WTC11 (cell line): ENCODE measurements around the gene PPARD. TPM values are rescaled to one million over a fixed set of nuclear protein-coding genes. Genes with fewer than 3 reads are reported as not detected.

Experiments
- ATAC-seq: fragments of 200-7000 bp; cut with Tn5 transposase; 2 replicates; pipeline ENCODE4 v1.10.0; 2021; ENCODE audit warnings: mild to moderate bottlenecking, moderate library complexity
- CTCF ChIA-PET: fragments of 300-600 bp; sonication (Branson Sonifier 250); formaldehyde crosslinking; loops from one replicate; lab custom pipeline; 2021; ENCODE audit warnings: antibody characterized with exemption; lab: Charles Lee
- POLR2A ChIA-PET: fragments of 350-600 bp; sonication (Branson Sonifier 250); formaldehyde crosslinking; loops from one replicate; lab custom pipeline; 2021; ENCODE audit warnings: antibody characterized with exemption; lab: Charles Lee
- DNase-seq: peaks from one replicate; pipeline ENCODE4 v3.0.0; 2021; ENCODE audit warnings: low spot score
- H3K27ac Mint-ChIP-seq: 2 replicates; pipeline ENCODE4 v1.8.0; 2021; ENCODE audit warnings: mixed read lengths
- H3K27me3 Mint-ChIP-seq: 2 replicates; pipeline ENCODE4 v1.8.0; 2021; ENCODE audit warnings: low read depth, mild to moderate bottlenecking, moderate library complexity, mixed read lengths
- H3K36me3 Mint-ChIP-seq: 2 replicates; pipeline ENCODE4 v1.8.0; 2021; ENCODE audit warnings: mixed read lengths
- H3K4me1 Mint-ChIP-seq: 2 replicates; pipeline ENCODE4 v1.8.0; 2022; ENCODE audit warnings: mixed read lengths
- H3K4me3 Mint-ChIP-seq: 2 replicates; pipeline ENCODE4 v1.8.0; 2021; ENCODE audit warnings: mild to moderate bottlenecking, moderate library complexity, mixed read lengths
- H3K9me3 Mint-ChIP-seq: 2 replicates; pipeline ENCODE4 v1.8.0; 2021; ENCODE audit warnings: mixed read lengths
- CREB1 ChIP-seq: sonication (generic); formaldehyde crosslinking; IDR thresholded peaks from 2 replicates; pipeline ENCODE4 v1.8.0; 2023; ENCODE audit warnings: mild to moderate bottlenecking, missing genetic modification reagents
- ESRRA ChIP-seq: sonication (generic); formaldehyde crosslinking; IDR thresholded peaks from 2 replicates; pipeline ENCODE4 v1.8.1; 2022; ENCODE audit warnings: mild to moderate bottlenecking, missing genetic modification reagents, borderline replicate concordance
- FOXJ3 ChIP-seq: sonication (generic); formaldehyde crosslinking; IDR thresholded peaks from 2 replicates; pipeline ENCODE4 v1.9.0; 2021; ENCODE audit warnings: missing genetic modification reagents, mild to moderate bottlenecking, borderline replicate concordance
- GRHL2 ChIP-seq: fragments of 250-450 bp; sonication (Bioruptor Pico); IDR thresholded peaks from 2 replicates; pipeline ENCODE4 v1.8.0; 2022; ENCODE audit warnings: mild to moderate bottlenecking, moderate library complexity; ENCODE audit not compliant: insufficient replicate concordance, severe bottlenecking
- IRF2 ChIP-seq: sonication (generic); formaldehyde crosslinking; IDR thresholded peaks from 2 replicates; pipeline ENCODE4 v1.8.0; 2022; ENCODE audit warnings: low read depth, missing genetic modification reagents, borderline replicate concordance
- SMAD4 ChIP-seq: sonication (generic); formaldehyde crosslinking; IDR thresholded peaks from 2 replicates; pipeline ENCODE4 v1.8.0; 2022; ENCODE audit warnings: mild to moderate bottlenecking, missing genetic modification reagents
- total RNA-seq: library from RNA; stranded (reverse); gene quantifications from 3 replicates; pipeline ENCODE4 v1.2.3, GENCODE V29; 2021
- TF ChIP-seq, protein P1 (sequence below): sonication (generic); formaldehyde crosslinking; IDR thresholded peaks from 2 replicates; pipeline ENCODE4 v1.8.1; 2023; ENCODE audit warnings: mild to moderate bottlenecking, moderate library complexity, missing genetic modification reagents
- TF ChIP-seq, protein P2 (sequence below): fragments of 250-450 bp; sonication (Bioruptor Pico); IDR thresholded peaks from 2 replicates; pipeline ENCODE4 v1.8.0; 2021; ENCODE audit warnings: mild to moderate bottlenecking
- TF ChIP-seq, protein P3 (sequence below): sonication (generic); formaldehyde crosslinking; IDR thresholded peaks from 2 replicates; pipeline ENCODE4 v1.8.1; 2023; ENCODE audit warnings: mild to moderate bottlenecking, missing genetic modification reagents, moderate library complexity
- TF ChIP-seq, protein P4 (sequence below): fragments of 250-450 bp; sonication (Bioruptor Pico); IDR thresholded peaks from 2 replicates; pipeline ENCODE4 v1.9.0; 2021; ENCODE audit warnings: mild to moderate bottlenecking
- TF ChIP-seq, protein P5 (sequence below): sonication (generic); formaldehyde crosslinking; IDR thresholded peaks from 2 replicates; pipeline ENCODE4 v1.8.1; 2023; ENCODE audit warnings: mild to moderate bottlenecking, missing genetic modification reagents
- TF ChIP-seq, protein P6 (sequence below): sonication (generic); formaldehyde crosslinking; IDR thresholded peaks from 2 replicates; pipeline ENCODE4 v1.8.1; 2023; ENCODE audit warnings: mild to moderate bottlenecking, missing genetic modification reagents, moderate library complexity
- TF ChIP-seq, protein P7 (sequence below): sonication (generic); formaldehyde crosslinking; IDR thresholded peaks from 2 replicates; pipeline ENCODE4 v1.8.0; 2023; ENCODE audit warnings: missing genetic modification reagents, mild to moderate bottlenecking, borderline replicate concordance

The PPARD gene
- total RNA-seq, 1 experiment from 2014 or later, result 14.7 TPM

DNA sequence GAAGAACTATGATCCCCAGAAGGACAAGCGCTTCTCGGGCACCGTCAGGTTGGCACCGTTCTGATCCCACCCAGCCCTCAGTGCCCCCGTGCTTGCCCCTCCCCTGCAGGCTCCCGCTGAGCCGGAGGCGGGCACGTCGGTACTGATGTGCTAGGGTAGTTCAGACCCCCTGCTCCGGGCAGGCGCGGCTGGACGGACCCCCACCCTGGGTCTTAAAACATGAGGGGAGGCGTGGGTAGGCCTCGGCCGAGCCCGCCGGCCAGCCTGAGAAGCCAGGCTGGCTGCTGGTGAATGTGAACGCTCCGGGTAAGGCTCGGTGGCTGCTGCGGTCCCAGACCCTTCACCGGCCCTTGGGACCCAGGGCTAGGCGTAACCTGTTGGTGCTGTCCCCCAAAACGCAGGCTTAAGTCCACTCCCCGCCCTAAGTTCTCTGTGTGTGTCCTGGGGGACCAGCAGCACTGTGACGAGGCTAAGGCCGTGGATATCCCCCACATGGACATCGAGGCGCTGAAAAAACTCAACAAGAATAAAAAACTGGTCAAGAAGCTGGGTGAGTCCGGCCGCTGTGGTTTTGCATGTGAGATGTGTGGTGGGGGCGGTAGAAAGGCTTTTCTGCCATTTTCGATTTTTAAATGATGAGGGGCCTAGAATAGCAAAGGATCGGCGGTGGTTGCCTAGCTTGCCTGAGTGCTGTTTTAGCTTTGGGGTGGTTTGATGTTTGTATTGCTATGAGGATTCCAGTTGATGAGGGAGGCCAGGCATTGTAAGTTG is 126.8 kb downstream of the PPARD start (continued):
- TF ChIP-seq, protein P1, sequence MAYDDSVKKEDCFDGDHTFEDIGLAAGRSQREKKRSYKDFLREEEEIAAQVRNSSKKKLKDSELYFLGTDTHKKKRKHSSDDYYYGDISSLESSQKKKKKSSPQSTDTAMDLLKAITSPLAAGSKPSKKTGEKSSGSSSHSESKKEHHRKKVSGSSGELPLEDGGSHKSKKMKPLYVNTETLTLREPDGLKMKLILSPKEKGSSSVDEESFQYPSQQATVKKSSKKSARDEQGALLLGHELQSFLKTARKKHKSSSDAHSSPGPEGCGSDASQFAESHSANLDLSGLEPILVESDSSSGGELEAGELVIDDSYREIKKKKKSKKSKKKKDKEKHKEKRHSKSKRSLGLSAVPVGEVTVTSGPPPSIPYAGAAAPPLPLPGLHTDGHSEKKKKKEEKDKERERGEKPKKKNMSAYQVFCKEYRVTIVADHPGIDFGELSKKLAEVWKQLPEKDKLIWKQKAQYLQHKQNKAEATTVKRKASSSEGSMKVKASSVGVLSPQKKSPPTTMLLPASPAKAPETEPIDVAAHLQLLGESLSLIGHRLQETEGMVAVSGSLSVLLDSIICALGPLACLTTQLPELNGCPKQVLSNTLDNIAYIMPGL, result no peak; the same call in 1 of the 2 replicates
- TF ChIP-seq ESRRA (CRISPR knock-in tag), result no peak; the same call in 1 of the 2 replicates
- TF ChIP-seq, protein P2, sequence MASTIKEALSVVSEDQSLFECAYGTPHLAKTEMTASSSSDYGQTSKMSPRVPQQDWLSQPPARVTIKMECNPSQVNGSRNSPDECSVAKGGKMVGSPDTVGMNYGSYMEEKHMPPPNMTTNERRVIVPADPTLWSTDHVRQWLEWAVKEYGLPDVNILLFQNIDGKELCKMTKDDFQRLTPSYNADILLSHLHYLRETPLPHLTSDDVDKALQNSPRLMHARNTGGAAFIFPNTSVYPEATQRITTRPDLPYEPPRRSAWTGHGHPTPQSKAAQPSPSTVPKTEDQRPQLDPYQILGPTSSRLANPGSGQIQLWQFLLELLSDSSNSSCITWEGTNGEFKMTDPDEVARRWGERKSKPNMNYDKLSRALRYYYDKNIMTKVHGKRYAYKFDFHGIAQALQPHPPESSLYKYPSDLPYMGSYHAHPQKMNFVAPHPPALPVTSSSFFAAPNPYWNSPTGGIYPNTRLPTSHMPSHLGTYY (CRISPR knock-in tag), result no peak
- TF ChIP-seq IRF2 (CRISPR knock-in tag), result no peak
- 0 out of 2 replicates have a peak, but pooled peaks have one; percentile 1 for TF ChIP-seq SMAD4
- TF ChIP-seq CREB1 (CRISPR knock-in tag), result no peak
- TF ChIP-seq, protein P3, sequence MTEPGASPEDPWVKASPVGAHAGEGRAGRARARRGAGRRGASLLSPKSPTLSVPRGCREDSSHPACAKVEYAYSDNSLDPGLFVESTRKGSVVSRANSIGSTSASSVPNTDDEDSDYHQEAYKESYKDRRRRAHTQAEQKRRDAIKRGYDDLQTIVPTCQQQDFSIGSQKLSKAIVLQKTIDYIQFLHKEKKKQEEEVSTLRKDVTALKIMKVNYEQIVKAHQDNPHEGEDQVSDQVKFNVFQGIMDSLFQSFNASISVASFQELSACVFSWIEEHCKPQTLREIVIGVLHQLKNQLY (CRISPR knock-in tag), result no peak
- TF ChIP-seq, protein P4, sequence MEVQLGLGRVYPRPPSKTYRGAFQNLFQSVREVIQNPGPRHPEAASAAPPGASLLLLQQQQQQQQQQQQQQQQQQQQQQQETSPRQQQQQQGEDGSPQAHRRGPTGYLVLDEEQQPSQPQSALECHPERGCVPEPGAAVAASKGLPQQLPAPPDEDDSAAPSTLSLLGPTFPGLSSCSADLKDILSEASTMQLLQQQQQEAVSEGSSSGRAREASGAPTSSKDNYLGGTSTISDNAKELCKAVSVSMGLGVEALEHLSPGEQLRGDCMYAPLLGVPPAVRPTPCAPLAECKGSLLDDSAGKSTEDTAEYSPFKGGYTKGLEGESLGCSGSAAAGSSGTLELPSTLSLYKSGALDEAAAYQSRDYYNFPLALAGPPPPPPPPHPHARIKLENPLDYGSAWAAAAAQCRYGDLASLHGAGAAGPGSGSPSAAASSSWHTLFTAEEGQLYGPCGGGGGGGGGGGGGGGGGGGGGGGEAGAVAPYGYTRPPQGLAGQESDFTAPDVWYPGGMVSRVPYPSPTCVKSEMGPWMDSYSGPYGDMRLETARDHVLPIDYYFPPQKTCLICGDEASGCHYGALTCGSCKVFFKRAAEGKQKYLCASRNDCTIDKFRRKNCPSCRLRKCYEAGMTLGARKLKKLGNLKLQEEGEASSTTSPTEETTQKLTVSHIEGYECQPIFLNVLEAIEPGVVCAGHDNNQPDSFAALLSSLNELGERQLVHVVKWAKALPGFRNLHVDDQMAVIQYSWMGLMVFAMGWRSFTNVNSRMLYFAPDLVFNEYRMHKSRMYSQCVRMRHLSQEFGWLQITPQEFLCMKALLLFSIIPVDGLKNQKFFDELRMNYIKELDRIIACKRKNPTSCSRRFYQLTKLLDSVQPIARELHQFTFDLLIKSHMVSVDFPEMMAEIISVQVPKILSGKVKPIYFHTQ (CRISPR knock-in tag), result no peak
- TF ChIP-seq GRHL2 (CRISPR knock-in tag), result no peak
- no peak for TF ChIP-seq FOXJ3
- TF ChIP-seq, protein P5, sequence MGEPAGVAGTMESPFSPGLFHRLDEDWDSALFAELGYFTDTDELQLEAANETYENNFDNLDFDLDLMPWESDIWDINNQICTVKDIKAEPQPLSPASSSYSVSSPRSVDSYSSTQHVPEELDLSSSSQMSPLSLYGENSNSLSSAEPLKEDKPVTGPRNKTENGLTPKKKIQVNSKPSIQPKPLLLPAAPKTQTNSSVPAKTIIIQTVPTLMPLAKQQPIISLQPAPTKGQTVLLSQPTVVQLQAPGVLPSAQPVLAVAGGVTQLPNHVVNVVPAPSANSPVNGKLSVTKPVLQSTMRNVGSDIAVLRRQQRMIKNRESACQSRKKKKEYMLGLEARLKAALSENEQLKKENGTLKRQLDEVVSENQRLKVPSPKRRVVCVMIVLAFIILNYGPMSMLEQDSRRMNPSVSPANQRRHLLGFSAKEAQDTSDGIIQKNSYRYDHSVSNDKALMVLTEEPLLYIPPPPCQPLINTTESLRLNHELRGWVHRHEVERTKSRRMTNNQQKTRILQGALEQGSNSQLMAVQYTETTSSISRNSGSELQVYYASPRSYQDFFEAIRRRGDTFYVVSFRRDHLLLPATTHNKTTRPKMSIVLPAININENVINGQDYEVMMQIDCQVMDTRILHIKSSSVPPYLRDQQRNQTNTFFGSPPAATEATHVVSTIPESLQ, result no peak
- TF ChIP-seq, all 79 proteins: peak for 10

DNA sequence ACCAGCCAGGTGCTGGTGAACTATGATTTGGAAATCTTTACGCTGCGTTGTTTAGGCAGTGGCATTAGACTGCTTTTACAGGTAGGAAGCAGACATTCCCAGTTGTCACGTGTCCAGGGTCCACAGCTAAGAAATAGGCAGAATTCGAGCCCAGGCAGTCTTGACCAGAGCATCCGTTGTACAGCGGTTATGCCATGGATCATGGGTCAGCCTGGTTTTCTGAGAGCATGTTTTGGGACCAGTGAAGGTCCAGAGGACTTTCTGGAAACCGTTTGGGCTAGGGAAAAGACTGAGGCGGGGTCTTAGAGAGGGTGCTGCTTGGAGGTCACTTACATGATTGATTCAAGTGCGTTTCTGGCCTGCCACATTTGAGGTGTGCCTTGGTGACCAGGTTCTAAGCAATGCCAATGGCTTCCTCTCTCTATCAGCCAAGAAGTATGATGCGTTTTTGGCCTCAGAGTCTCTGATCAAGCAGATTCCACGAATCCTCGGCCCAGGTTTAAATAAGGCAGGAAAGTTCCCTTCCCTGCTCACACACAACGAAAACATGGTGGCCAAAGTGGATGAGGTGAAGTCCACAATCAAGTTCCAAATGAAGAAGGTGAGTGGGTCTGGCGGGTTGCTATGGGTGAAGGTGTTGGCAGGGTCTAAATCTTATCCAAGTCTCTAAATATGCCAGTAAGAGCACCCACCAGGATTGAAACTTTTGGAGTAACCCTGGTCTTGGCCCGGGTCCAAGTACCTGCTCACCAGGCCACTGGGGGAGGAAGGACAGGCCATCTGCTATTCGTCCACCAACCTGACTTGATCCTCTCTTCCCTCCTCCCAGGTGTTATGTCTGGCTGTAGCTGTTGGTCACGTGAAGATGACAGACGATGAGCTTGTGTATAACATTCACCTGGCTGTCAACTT is 127.6 kb downstream of the PPARD start:
- Mint-ChIP-seq H3K27ac (peak overlapping the region; percentile 97), H3K4me3 (peak overlapping the region; percentile 95), H3K27me3 (peaks cover 13% of the 10 kb centered on the region), H3K36me3 (peaks cover 58% of the 10 kb centered on the region), H3K4me1 (peaks cover 47% of the 10 kb centered on the region), H3K9me3 (no peaks in the 10 kb centered on the region)
- no peak for DNase-seq
- CTCF ChIA-PET, result interaction anchor here (1.8 kb wide), 1 partner anchor 83 kb away, joined by 5 read pairs; no protein-coding TSS in a partner anchor
- ATAC-seq, result no peak
- POLR2A ChIA-PET, result interaction anchor here (0.6 to 7.9 kb wide), 4 partner anchors 16 to 128 kb away, joined by 3 to 54 read pairs (median 36); partner anchors contain the start of gene TEAD3
- TF ChIP-seq, protein P3 (CRISPR knock-in tag), result no peak
- TF ChIP-seq, protein P6, sequence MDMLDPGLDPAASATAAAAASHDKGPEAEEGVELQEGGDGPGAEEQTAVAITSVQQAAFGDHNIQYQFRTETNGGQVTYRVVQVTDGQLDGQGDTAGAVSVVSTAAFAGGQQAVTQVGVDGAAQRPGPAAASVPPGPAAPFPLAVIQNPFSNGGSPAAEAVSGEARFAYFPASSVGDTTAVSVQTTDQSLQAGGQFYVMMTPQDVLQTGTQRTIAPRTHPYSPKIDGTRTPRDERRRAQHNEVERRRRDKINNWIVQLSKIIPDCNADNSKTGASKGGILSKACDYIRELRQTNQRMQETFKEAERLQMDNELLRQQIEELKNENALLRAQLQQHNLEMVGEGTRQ (CRISPR knock-in tag), result peak; percentile 65
- TF ChIP-seq, protein P7, sequence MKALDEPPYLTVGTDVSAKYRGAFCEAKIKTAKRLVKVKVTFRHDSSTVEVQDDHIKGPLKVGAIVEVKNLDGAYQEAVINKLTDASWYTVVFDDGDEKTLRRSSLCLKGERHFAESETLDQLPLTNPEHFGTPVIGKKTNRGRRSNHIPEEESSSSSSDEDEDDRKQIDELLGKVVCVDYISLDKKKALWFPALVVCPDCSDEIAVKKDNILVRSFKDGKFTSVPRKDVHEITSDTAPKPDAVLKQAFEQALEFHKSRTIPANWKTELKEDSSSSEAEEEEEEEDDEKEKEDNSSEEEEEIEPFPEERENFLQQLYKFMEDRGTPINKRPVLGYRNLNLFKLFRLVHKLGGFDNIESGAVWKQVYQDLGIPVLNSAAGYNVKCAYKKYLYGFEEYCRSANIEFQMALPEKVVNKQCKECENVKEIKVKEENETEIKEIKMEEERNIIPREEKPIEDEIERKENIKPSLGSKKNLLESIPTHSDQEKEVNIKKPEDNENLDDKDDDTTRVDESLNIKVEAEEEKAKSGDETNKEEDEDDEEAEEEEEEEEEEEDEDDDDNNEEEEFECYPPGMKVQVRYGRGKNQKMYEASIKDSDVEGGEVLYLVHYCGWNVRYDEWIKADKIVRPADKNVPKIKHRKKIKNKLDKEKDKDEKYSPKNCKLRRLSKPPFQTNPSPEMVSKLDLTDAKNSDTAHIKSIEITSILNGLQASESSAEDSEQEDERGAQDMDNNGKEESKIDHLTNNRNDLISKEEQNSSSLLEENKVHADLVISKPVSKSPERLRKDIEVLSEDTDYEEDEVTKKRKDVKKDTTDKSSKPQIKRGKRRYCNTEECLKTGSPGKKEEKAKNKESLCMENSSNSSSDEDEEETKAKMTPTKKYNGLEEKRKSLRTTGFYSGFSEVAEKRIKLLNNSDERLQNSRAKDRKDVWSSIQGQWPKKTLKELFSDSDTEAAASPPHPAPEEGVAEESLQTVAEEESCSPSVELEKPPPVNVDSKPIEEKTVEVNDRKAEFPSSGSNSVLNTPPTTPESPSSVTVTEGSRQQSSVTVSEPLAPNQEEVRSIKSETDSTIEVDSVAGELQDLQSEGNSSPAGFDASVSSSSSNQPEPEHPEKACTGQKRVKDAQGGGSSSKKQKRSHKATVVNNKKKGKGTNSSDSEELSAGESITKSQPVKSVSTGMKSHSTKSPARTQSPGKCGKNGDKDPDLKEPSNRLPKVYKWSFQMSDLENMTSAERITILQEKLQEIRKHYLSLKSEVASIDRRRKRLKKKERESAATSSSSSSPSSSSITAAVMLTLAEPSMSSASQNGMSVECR (CRISPR knock-in tag), result no peak
- TF ChIP-seq, protein P2 (CRISPR knock-in tag), result peak; percentile 15; the same call in 1 of the 2 replicates
